HepG2 (cell line): ENCODE data around the gene IQCH. TPM values are rescaled to one million over a fixed set of nuclear protein-coding genes. Genes with fewer than 3 reads are reported as not detected.

Experiments
- ATRX ChIP-seq: sonication (generic); formaldehyde crosslinking; IDR thresholded peaks from 2 replicates; pipeline ENCODE4 v1.4.0; 2020; ENCODE audit warnings: missing genetic modification reagents, borderline replicate concordance
- CREB1 ChIP-seq, 2 experiments: fragments of 450-650 bp in 1 of 2; IDR thresholded peaks; 2 replicates each; pipeline ENCODE4 v1.6.1; 2016 to 2017; ENCODE audit warnings: control low read depth in 1 of 2, mild to moderate bottlenecking in 1 of 2, missing compliant biosample characterization in 1 of 2, missing genetic modification characterization in 1 of 2
- NR2F6 ChIP-seq, 2 experiments: IDR thresholded peaks; 2 replicates each; pipeline ENCODE4 v1.6.1; 2016; ENCODE audit warnings: antibody characterized with exemption in 1 of 2, mild to moderate bottlenecking in 1 of 2
- RORA ChIP-seq: sonication (generic); formaldehyde crosslinking; IDR thresholded peaks from 2 replicates; pipeline ENCODE4 v1.5.0; 2020; ENCODE audit warnings: mild to moderate bottlenecking, missing genetic modification reagents, moderate library complexity
- SOX6 ChIP-seq, 2 experiments: fragments of 450-650 bp in 1 of 2; sonication (generic) in 1 of 2; formaldehyde crosslinking in 1 of 2; IDR thresholded peaks; 2 replicates each; pipeline versions ENCODE4 v1.4.0 to v1.6.1; 2017 to 2020; ENCODE audit warnings: antibody characterized with exemption in 1 of 2, mild to moderate bottlenecking in 1 of 2, missing genetic modification reagents in 1 of 2
- TAF1 ChIP-seq: sonication (generic); formaldehyde crosslinking; IDR thresholded peaks from 2 replicates; pipeline ENCODE4 v1.4.0; 2020; ENCODE audit warnings: missing genetic modification reagents
- ZNF446 ChIP-seq: sonication (generic); formaldehyde crosslinking; IDR thresholded peaks from 2 replicates; pipeline ENCODE4 v1.5.0; 2020; ENCODE audit warnings: mild to moderate bottlenecking, missing genetic modification reagents
- ZNF510 ChIP-seq: sonication (generic); formaldehyde crosslinking; IDR thresholded peaks from 2 replicates; pipeline ENCODE4 v1.4.0; 2020; ENCODE audit warnings: low read depth, mild to moderate bottlenecking, missing genetic modification reagents
- ZNF557 ChIP-seq: sonication (generic); formaldehyde crosslinking; IDR thresholded peaks from 2 replicates; pipeline ENCODE4 v1.4.0; 2020; ENCODE audit warnings: missing genetic modification reagents
- ZNF790 ChIP-seq: sonication (generic); formaldehyde crosslinking; IDR thresholded peaks from 2 replicates; pipeline ENCODE4 v1.8.0; 2022; ENCODE audit warnings: missing genetic modification reagents, mild to moderate bottlenecking, borderline replicate concordance
- polyA plus RNA-seq, 8 experiments: library from polyadenylated mRNA; depleted of rRNA in 3 of 8; stranded (reverse) in 7 of 8; unstranded in 1 of 8; fragments of >200 nt; fragmentation: Illumina TruSeq in 4 of 8; extraction: Trizol in 4 of 8; gene quantifications; 2 replicates each; pipeline versions ENCODE4 v1.2.1 to v1.2.3, GENCODE V29; 2011 to 2016; ENCODE audit warnings: low read depth in 4 of 8, missing spikeins in 1 of 8, mixed read lengths in 1 of 8; ENCODE audit not compliant: insufficient read depth in 1 of 8
- total RNA-seq, 5 experiments: library from RNA; depleted of rRNA; stranded (reverse); fragments of >200 nt; fragmentation: Illumina TruSeq; extraction: Trizol; gene quantifications; 2 replicates each; pipeline ENCODE4 v1.2.3, GENCODE V29; 2016; ENCODE audit warnings: low read depth in 1 of 5
- TF ChIP-seq, protein P1 (sequence below): sonication (generic); formaldehyde crosslinking; IDR thresholded peaks from 2 replicates; pipeline ENCODE4 v1.4.0; 2020; ENCODE audit warnings: mild to moderate bottlenecking, missing genetic modification reagents
- TF ChIP-seq, protein P2 (sequence below): sonication (generic); formaldehyde crosslinking; IDR thresholded peaks from 2 replicates; pipeline ENCODE4 v1.4.0; 2020; ENCODE audit warnings: missing genetic modification reagents
- TF ChIP-seq, protein P3 (sequence below): IDR thresholded peaks from 2 replicates; pipeline ENCODE4 v1.6.1; 2016

The IQCH gene
- total and polyA plus RNA-seq, 2 of the 13 experiments (the other 11 are each of a cell fraction or from before 2014, with no cell fraction given) = 0.16 to 0.55 TPM

DNA sequence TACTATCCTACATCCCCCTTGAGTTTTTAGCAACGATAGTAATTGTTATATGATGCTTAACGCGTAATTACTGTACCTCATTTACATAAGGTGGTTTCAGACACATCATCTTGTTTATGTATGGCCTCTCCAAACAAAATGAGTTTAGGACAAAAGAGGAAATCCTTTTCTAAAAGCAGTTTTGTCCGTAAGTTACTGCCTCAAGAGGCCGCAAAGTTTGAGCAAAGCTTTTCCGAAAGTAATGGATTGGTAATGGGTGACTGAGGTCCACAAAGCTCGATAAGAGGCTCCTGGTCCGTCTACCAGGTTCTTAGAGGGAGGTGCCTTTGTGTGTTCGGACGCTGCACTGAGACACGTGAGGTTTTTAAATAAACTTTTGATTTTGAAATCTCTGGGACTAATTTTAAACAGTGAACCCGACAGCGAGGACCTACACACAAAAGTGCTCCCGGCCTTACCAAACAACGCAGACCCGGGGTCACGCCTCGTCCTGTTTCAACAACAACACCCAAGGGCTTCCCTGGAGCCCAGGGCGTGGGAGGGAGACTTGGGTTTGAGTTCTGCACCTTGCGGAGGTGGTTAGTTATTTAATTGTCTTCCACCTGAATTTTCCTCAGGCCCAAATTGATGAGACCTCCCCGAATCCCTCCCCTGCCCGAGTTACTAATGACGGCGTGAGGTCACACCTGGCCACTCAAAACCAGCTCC, 265.9 kb downstream of the IQCH start (continued):
- TF ChIP-seq ZNF446 (no peak), CREB1 (IDR thresholded peaks at IDR 0.05) (peak; percentile 36; the same call in 1 of the 2 replicates), CREB1 (CRISPR knock-in tag; IDR thresholded peaks at IDR 0.05) (no peak), TAF1 (CRISPR knock-in tag) (no peak), ZNF510 (no peak; the same call in 1 of the 2 replicates), ZNF557 (CRISPR knock-in tag) (0 out of 2 replicates have a peak, but pooled peaks have one; percentile 59), ATRX (CRISPR knock-in tag) (no peak), RORA (CRISPR knock-in tag) (0 out of 2 replicates have a peak, but pooled peaks have one; percentile 36), ZNF790 (CRISPR knock-in tag) (no peak), SOX6 (IDR thresholded peaks at IDR 0.05) (no peak), SOX6 (CRISPR knock-in tag; IDR thresholded peaks at IDR 0.05) (no peak), NR2F6 (IDR thresholded peaks at IDR 0.05) (peak; percentile 38; the same call in 1 of the 2 replicates), NR2F6 (CRISPR knock-in tag; IDR thresholded peaks at IDR 0.05) (no peak)
- TF ChIP-seq, protein P1, sequence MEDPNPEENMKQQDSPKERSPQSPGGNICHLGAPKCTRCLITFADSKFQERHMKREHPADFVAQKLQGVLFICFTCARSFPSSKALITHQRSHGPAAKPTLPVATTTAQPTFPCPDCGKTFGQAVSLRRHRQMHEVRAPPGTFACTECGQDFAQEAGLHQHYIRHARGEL (CRISPR knock-in tag) = 0 out of 2 replicates have a peak, but pooled peaks have one; percentile 44
- TF ChIP-seq, protein P2, sequence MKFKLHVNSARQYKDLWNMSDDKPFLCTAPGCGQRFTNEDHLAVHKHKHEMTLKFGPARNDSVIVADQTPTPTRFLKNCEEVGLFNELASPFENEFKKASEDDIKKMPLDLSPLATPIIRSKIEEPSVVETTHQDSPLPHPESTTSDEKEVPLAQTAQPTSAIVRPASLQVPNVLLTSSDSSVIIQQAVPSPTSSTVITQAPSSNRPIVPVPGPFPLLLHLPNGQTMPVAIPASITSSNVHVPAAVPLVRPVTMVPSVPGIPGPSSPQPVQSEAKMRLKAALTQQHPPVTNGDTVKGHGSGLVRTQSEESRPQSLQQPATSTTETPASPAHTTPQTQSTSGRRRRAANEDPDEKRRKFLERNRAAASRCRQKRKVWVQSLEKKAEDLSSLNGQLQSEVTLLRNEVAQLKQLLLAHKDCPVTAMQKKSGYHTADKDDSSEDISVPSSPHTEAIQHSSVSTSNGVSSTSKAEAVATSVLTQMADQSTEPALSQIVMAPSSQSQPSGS (CRISPR knock-in tag) = no peak
- TF ChIP-seq, protein P3, sequence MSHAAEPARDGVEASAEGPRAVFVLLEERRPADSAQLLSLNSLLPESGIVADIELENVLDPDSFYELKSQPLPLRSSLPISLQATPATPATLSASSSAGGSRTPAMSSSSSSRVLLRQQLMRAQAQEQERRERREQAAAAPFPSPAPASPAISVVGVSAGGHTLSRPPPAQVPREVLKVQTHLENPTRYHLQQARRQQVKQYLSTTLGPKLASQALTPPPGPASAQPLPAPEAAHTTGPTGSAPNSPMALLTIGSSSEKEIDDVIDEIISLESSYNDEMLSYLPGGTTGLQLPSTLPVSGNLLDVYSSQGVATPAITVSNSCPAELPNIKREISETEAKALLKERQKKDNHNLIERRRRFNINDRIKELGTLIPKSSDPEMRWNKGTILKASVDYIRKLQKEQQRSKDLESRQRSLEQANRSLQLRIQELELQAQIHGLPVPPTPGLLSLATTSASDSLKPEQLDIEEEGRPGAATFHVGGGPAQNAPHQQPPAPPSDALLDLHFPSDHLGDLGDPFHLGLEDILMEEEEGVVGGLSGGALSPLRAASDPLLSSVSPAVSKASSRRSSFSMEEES = peak; percentile 34; the same call in 1 of the 2 replicates
- TF ChIP-seq, all 625 proteins: peak for 39
